Mesenchymal stem cell (in vitro differentiated cells and primary cell): ENCODE measurements around the gene RBM4.

Experiments used
- DNase-seq: peaks from one replicate; pipeline ENCODE4 v3.0.0-alpha.2; 2013
- H2AFZ ChIP-seq: one replicate; pipeline ENCODE4 v1.6.1; 2013; ENCODE audit warnings: low read depth, mild to moderate bottlenecking, control low read depth, inconsistent platforms, low read length, moderate library complexity
- H2AK5ac ChIP-seq: 2 replicates; pipeline ENCODE4 v1.6.1; 2013; ENCODE audit warnings: low read length, moderate library complexity, mild to moderate bottlenecking, inconsistent platforms; ENCODE audit not compliant: severe bottlenecking
- H2BK120ac ChIP-seq: one replicate; pipeline ENCODE4 v1.6.1; 2013; ENCODE audit warnings: low read depth, mild to moderate bottlenecking, inconsistent platforms, low read length, moderate library complexity
- H2BK12ac ChIP-seq, 2 experiments: one replicate each; pipeline ENCODE4 v1.6.1; 2013; ENCODE audit warnings: inconsistent platforms in 2 of 2, low read length in 2 of 2, mild to moderate bottlenecking in 2 of 2, moderate library complexity in 2 of 2, control low read depth in 1 of 2
- H2BK15ac ChIP-seq: one replicate; pipeline ENCODE4 v1.6.1; 2013; ENCODE audit warnings: mild to moderate bottlenecking, low read depth, inconsistent platforms; ENCODE audit not compliant: poor library complexity, severe bottlenecking
- H2BK5ac ChIP-seq: 2 replicates; pipeline ENCODE4 v1.6.1; 2013; ENCODE audit warnings: low read depth, mild to moderate bottlenecking, low read length, control low read depth, inconsistent platforms; ENCODE audit not compliant: poor library complexity, severe bottlenecking
- H3K14ac ChIP-seq, 2 experiments: one replicate each; pipeline ENCODE4 v1.6.1; 2013; ENCODE audit warnings: inconsistent platforms in 2 of 2, low read length in 2 of 2, control low read depth in 1 of 2, mild to moderate bottlenecking in 1 of 2, moderate library complexity in 1 of 2
- H3K18ac ChIP-seq, 2 experiments: one replicate each; pipeline ENCODE4 v1.6.1; 2013; ENCODE audit warnings: inconsistent platforms in 2 of 2, low read length in 2 of 2, control low read depth in 1 of 2, low read depth in 1 of 2, mild to moderate bottlenecking in 1 of 2
- H3K23ac ChIP-seq, 2 experiments: one replicate each; pipeline ENCODE4 v1.6.1; 2013; ENCODE audit warnings: inconsistent platforms in 2 of 2, low read length in 2 of 2, mild to moderate bottlenecking in 2 of 2, moderate library complexity in 2 of 2, control low read depth in 1 of 2
- H3K27ac ChIP-seq: 2 replicates; pipeline ENCODE4 v1.5.1; 2013; ENCODE audit warnings: mild to moderate bottlenecking, moderate library complexity, low read length, control low read depth, inconsistent platforms; ENCODE audit not compliant: poor library complexity, severe bottlenecking
- H3K27me3 ChIP-seq, 2 experiments: 2 replicates each; pipeline versions ENCODE4 v1.6.1 to v1.7.0; 2013; ENCODE audit warnings: low read length in 2 of 2, mild to moderate bottlenecking in 2 of 2, moderate library complexity in 2 of 2, control low read depth in 1 of 2, inconsistent platforms in 1 of 2; ENCODE audit not compliant: control insufficient read depth in 1 of 2, insufficient read depth in 1 of 2
- H3K36me3 ChIP-seq, 2 experiments: 2 replicates each; pipeline versions ENCODE4 v1.6.1 to v1.7.0; 2013; ENCODE audit warnings: low read length in 2 of 2, control low read depth in 1 of 2, inconsistent platforms in 1 of 2, low read depth in 1 of 2, mild to moderate bottlenecking in 1 of 2; ENCODE audit not compliant: insufficient read depth in 2 of 2, control insufficient read depth in 1 of 2
- H3K4ac ChIP-seq, 2 experiments: one replicate each; pipeline ENCODE4 v1.6.1; 2013; ENCODE audit warnings: inconsistent platforms in 2 of 2, low read length in 2 of 2, mild to moderate bottlenecking in 2 of 2, moderate library complexity in 2 of 2, control low read depth in 1 of 2, low read depth in 1 of 2
- H3K4me1 ChIP-seq: 2 replicates; pipeline ENCODE4 v1.6.1; 2013; ENCODE audit warnings: low read depth, low read length, control low read depth; ENCODE audit not compliant: control insufficient read depth, insufficient read depth
- H3K4me2 ChIP-seq: 2 replicates; pipeline ENCODE4 v1.6.1; 2013; ENCODE audit warnings: low read length, mild to moderate bottlenecking, inconsistent platforms; ENCODE audit not compliant: poor library complexity, severe bottlenecking
- H3K4me3 ChIP-seq, 2 experiments: 2 replicates each; pipeline versions ENCODE4 v1.5.1 to v1.7.0; 2013; ENCODE audit warnings: low read length in 2 of 2, mild to moderate bottlenecking in 2 of 2, control low read depth in 1 of 2, low read depth in 1 of 2; ENCODE audit not compliant: insufficient read depth in 1 of 2
- H3K79me1 ChIP-seq: replicated peaks from 2 replicates; pipeline ENCODE4 v1.6.1; 2013; ENCODE audit warnings: mild to moderate bottlenecking, control low read depth, low read length, inconsistent platforms; ENCODE audit not compliant: poor library complexity, severe bottlenecking
- H3K9ac ChIP-seq: 2 replicates; pipeline ENCODE4 v1.7.0; 2013; ENCODE audit warnings: mild to moderate bottlenecking, low read length, moderate library complexity
- H3K9me3 ChIP-seq: 2 replicates; pipeline ENCODE4 v1.7.0; 2013; ENCODE audit warnings: mild to moderate bottlenecking, low read length; ENCODE audit not compliant: control insufficient read depth
- H4K8ac ChIP-seq: one replicate; pipeline ENCODE4 v1.6.1; 2013; ENCODE audit warnings: inconsistent platforms, mild to moderate bottlenecking, low read length, moderate library complexity
- H4K91ac ChIP-seq: one replicate; pipeline ENCODE4 v1.6.1; 2013; ENCODE audit warnings: mild to moderate bottlenecking, low read length, inconsistent platforms
- WGBS: methylation state at CpG from one replicate; pipeline ENCODE4 v1.1.7; 2013; ENCODE audit warnings: mixed read lengths; 5-methylcytosine and 5-hydroxymethylcytosine counted together

RBM4 gene

GRCh38 chr11:66683877-66684276, 45.4 kb downstream of the RBM4 start:
- peaks cover 3 to 52% of the 10 kb centered on the region in 2 experiments for H3K36me3 ChIP-seq
- H2BK120ac ChIP-seq, result no peak overlapping the region
- no peak overlapping the region for H3K4me2 ChIP-seq
- H3K14ac ChIP-seq, result no peak overlapping the region
- no peak overlapping the region for H2AFZ ChIP-seq
- H3K23ac ChIP-seq, result no peak overlapping the region
- peaks cover 0 to 10% of the 10 kb centered on the region in 2 experiments for H3K27me3 ChIP-seq
- no peak overlapping the region for H2BK5ac ChIP-seq
- H4K8ac ChIP-seq, result no peak overlapping the region
- H4K91ac ChIP-seq, result no peak overlapping the region
- H3K9me3 ChIP-seq, result no peaks in the 10 kb centered on the region
- H3K4me1 ChIP-seq, result no peaks in the 10 kb centered on the region
- no peak overlapping the region for H2BK15ac ChIP-seq
- H3K4me3 ChIP-seq, result no peak overlapping the region
- no peak overlapping the region for H3K9ac ChIP-seq
- WGBS, result 98% methylated on average over 8 of the region's 8 CpGs
- H3K79me1 ChIP-seq, result peaks cover 3% of the 10 kb centered on the region
- H2AK5ac ChIP-seq, result no peak overlapping the region
- H2BK12ac ChIP-seq, result no peak overlapping the region
- no peak overlapping the region for H3K4ac ChIP-seq
- H3K18ac ChIP-seq, result no peak overlapping the region
- DNase-seq, result no peak
- no peak overlapping the region for H3K27ac ChIP-seq

GRCh38 chr11:66684635-66685034, 46.1 kb downstream of the RBM4 start:
- H3K4me3 ChIP-seq, result no peak overlapping the region
- H3K4me1 ChIP-seq, result no peaks in the 10 kb centered on the region
- H3K27me3 ChIP-seq, result peaks cover 0 to 10% of the 10 kb centered on the region in 2 experiments
- H4K91ac ChIP-seq, result no peak overlapping the region
- no peak overlapping the region for H3K18ac ChIP-seq
- H2BK12ac ChIP-seq, result no peak overlapping the region
- WGBS, result 75% methylated on average over 2 of the region's 2 CpGs
- DNase-seq, result no peak
- no peak overlapping the region for H3K23ac ChIP-seq
- H3K27ac ChIP-seq, result no peak overlapping the region
- H4K8ac ChIP-seq, result no peak overlapping the region
- H3K4ac ChIP-seq, result no peak overlapping the region
- H2BK15ac ChIP-seq, result no peak overlapping the region
- H2AFZ ChIP-seq, result no peak overlapping the region
- no peaks in the 10 kb centered on the region for H3K9me3 ChIP-seq
- peaks cover 4% of the 10 kb centered on the region for H3K79me1 ChIP-seq
- H3K4me2 ChIP-seq, result no peak overlapping the region
- H3K9ac ChIP-seq, result no peak overlapping the region
- H2AK5ac ChIP-seq, result no peak overlapping the region
- H3K36me3 ChIP-seq, result peaks cover 3 to 59% of the 10 kb centered on the region in 2 experiments
- H2BK120ac ChIP-seq, result no peak overlapping the region
- H3K14ac ChIP-seq, result no peak overlapping the region
- no peak overlapping the region for H2BK5ac ChIP-seq

DNA sequence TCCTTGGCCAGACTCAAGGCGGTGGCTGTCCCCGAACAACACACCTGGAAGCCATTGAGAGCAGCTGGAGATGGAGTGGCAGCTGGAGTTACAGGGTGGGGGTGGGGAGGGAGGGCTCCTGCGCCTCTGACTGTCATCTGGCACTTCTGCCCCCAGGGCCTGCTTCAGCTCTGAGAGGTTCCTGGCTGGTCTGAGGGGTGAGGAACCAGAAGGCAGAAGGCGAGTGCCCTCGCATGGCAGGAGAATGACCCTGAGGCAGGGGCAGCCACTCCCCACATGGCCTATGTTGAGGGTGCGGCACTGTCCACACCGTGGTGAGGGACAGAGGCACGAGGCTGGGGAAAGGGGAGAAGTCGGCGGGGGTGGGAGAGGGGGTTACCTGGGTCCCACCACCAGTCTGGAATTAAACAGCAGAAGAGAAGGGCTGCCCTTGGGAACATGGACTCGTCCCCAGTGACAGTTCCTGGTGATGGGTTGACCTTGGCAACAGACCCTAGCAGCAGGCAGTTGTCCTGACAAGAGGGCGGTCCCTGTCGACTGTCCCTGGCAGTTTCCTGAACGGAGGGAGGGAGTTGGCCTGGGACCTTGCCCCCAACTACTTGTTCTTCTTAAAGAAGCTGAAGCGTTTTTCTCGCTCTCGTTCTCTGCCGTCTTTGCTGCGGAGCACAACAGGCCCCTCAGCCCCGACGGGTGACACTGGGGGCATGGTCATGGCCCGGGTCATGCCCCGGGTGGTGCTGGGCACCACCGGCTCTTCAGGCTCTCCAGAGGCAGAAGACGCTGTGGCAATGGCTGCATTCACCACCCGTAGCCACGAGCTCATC, 47.0 kb downstream of the RBM4 start:
- Histone ChIP-seq H3K36me3 (peaks cover 3 to 68% of the 10 kb centered on the region in 2 experiments), H3K23ac (no peak overlapping the region)
- WGBS, result 91% methylated on average over 27 of the region's 27 CpGs

GRCh38 chr11:66686100-66686785, 47.7 kb downstream of the RBM4 start:
- peaks cover 0 to 10% of the 10 kb centered on the region in 2 experiments for H3K27me3 ChIP-seq
- no peaks in the 10 kb centered on the region for H3K9me3 ChIP-seq
- H4K8ac ChIP-seq, result no peak overlapping the region
- no peak overlapping the region for H3K27ac ChIP-seq
- H3K9ac ChIP-seq, result no peak overlapping the region
- no peak overlapping the region for H3K23ac ChIP-seq
- H3K18ac ChIP-seq, result no peak overlapping the region
- no peak overlapping the region for H3K4me2 ChIP-seq
- H3K4ac ChIP-seq, result no peak overlapping the region
- H3K4me1 ChIP-seq, result no peaks in the 10 kb centered on the region
- H2AFZ ChIP-seq, result no peak overlapping the region
- peaks cover 4% of the 10 kb centered on the region for H3K79me1 ChIP-seq
- no peak overlapping the region for H3K14ac ChIP-seq
- no peak overlapping the region for H2BK12ac ChIP-seq
- H4K91ac ChIP-seq, result no peak overlapping the region
- no peak overlapping the region for H2AK5ac ChIP-seq
- H2BK5ac ChIP-seq, result no peak overlapping the region
- no peak for DNase-seq
- H2BK120ac ChIP-seq, result no peak overlapping the region
- WGBS, result 88% methylated on average over 14 of the region's 15 CpGs
- no peak overlapping the region for H2BK15ac ChIP-seq
- peaks cover 3 to 74% of the 10 kb centered on the region in 2 experiments for H3K36me3 ChIP-seq
- no peak overlapping the region for H3K4me3 ChIP-seq

More for the DNA sequence above, 47.0 kb downstream of the RBM4 start:
- Histone ChIP-seq H2BK12ac (no peak overlapping the region), H3K27ac (no peak overlapping the region), H4K8ac (no peak overlapping the region), H3K4me1 (no peaks in the 10 kb centered on the region), H3K27me3 (peaks cover 0 to 10% of the 10 kb centered on the region in 2 experiments), H2AK5ac (no peak overlapping the region), H3K4ac (no peak overlapping the region), H3K18ac (no peak overlapping the region), H3K9me3 (no peaks in the 10 kb centered on the region), H2AFZ (no peak overlapping the region), H3K4me3 (no peak overlapping the region), H3K14ac (no peak overlapping the region), H3K4me2 (no peak overlapping the region), H3K9ac (no peak overlapping the region), H2BK15ac (no peak overlapping the region), H2BK120ac (no peak overlapping the region), H2BK5ac (no peak overlapping the region), H3K79me1 (peaks cover 4% of the 10 kb centered on the region), H4K91ac (no peak overlapping the region)
- no peak for DNase-seq
